HG03342 (cell line): ENCODE measurements around the gene TAS2R20.

Source experiments
- ATAC-seq: cut with Tn5 transposase; IDR thresholded peaks from one replicate; pipeline ENCODE4 v1.9.1; 2021; ENCODE audit warnings: mild to moderate bottlenecking, moderate library complexity; ENCODE audit not compliant: unreplicated experiment

Gene TAS2R20

DNA sequence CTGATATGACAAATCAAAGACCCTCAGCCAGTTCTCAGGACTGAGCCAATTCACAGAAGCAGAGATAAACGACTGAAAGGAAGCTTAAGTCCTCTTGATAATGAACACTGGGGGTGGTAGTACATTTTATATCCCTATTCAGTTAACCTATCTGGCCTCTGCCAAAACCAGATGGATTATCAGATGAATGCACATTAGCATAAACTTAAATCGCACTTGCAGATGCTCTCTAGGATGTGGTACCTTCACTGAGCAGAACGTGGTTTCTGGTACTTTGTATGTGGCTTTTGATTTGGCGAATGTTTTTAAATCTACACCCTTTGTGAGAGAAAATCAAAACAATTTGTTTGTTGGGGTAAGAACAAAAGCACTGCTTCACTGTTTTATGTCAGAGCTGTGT, 37.9 kb downstream of the TAS2R20 start:
- no peak for ATAC-seq

GRCh38 chr12:10959804-10960203, 38.3 kb downstream of the TAS2R20 start:
- ATAC-seq, result no peak

DNA sequence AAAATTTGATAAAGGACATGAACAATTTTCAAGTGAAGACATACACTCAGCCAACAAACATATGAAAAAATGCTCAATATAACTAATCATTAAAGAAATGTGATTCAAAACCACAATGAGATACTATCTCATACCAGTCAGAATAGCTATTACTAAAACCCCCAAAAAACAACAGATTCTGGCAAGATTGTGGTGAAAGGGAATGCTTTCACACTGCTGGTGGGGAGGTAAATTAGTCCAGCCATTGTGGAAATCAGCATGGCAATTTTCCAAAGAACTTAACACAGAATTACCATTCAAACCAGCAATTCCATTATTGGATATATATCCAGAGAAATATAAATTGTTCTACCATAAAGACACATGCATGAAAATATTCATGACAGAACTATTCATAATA, 40.4 kb downstream of the TAS2R20 start:
- no peak for ATAC-seq

- ATAC-seq, result no peak
These were observed 42.0 kb downstream of the TAS2R20 start for GRCh38 chr12:10956085-10956484.

DNA sequence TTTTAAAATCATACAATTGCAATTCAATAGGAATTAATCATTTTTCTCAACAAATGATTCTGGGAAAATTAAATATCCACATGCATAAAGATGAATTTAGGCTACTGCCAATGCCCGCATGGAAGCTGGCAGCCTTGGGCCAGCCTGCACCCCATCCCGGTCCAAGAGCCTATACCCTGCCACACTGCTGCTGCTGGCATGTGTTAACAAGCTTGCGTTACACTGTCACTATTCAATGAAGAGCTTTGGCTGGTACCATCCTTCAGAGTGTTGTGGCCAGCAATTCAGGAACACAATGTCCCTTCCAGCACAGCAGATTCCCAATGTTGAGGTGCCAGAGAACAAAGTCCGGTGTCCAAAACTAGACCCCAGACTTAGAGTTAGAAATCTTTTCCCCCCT, 45.5 kb downstream of the TAS2R20 start:
- no peak for ATAC-seq
